Caco-2 (cell line): ENCODE measurements around the gene SLC30A3. TPM values are rescaled to one million over a fixed set of nuclear protein-coding genes. Genes with fewer than 3 reads are reported as not detected.
A peak's percentile ranks its signal among the peaks of the same experiment; 100 is the strongest.

Source experiments
- BruUV-seq: library from RNA; stranded (reverse); fragments of 400-500 nt; replicated peaks from 2 replicates; lab custom pipeline; 2021; lab: Mats Ljungman, UMichigan
- CTCF ChIA-PET: fragments of 300-600 bp; sonication (Branson Sonifier 250); formaldehyde crosslinking; loops from one replicate; lab custom pipeline; 2022; ENCODE audit warnings: antibody characterized with exemption; lab: Charles Lee
- POLR2A ChIA-PET: fragments of 300-600 bp; sonication (Branson Sonifier 250); formaldehyde crosslinking; loops from one replicate; lab custom pipeline; 2022; ENCODE audit warnings: antibody characterized with exemption; lab: Charles Lee
- DNase-seq, 2 experiments: peaks; one replicate each; pipeline versions ENCODE4 v3.0.0 to v3.0.0-alpha.2; 2020 to 2022
- H3K27me3 ChIP-seq: replicated peaks from 2 replicates; pipeline ENCODE4 v1.6.0; 2011; ENCODE audit warnings: low read length; ENCODE audit not compliant: control insufficient read depth, insufficient read depth
- H3K36me3 ChIP-seq: 2 replicates; pipeline ENCODE4 v1.5.1; 2011; ENCODE audit warnings: low read length; ENCODE audit not compliant: control insufficient read depth, insufficient read depth
- H3K4me1 ChIP-seq: fragments of 250-450 bp; sonication (Bioruptor Pico); 2 replicates; pipeline ENCODE4 v1.5.1; 2020; ENCODE audit warnings: mild to moderate bottlenecking
- H3K4me3 ChIP-seq: 2 replicates; pipeline ENCODE4 v1.5.1; 2011; ENCODE audit warnings: low read depth, mild to moderate bottlenecking, control low read depth, low read length
- H3K9me3 ChIP-seq: fragments of 250-450 bp; sonication (Bioruptor Pico); 2 replicates; pipeline ENCODE4 v1.5.1; 2020; ENCODE audit warnings: mild to moderate bottlenecking, moderate library complexity
- H3K27ac Mint-ChIP-seq: one replicate; pipeline ENCODE4 v1.8.0; 2022; ENCODE audit warnings: mixed read lengths; ENCODE audit not compliant: unreplicated experiment
- H3K27me3 Mint-ChIP-seq: one replicate; pipeline ENCODE4 v1.8.0; 2022; ENCODE audit warnings: mixed read lengths; ENCODE audit not compliant: insufficient read depth, unreplicated experiment
- H3K36me3 Mint-ChIP-seq: one replicate; pipeline ENCODE4 v1.8.0; 2022; ENCODE audit warnings: mild to moderate bottlenecking, mixed read lengths; ENCODE audit not compliant: insufficient read depth, unreplicated experiment
- H3K4me1 Mint-ChIP-seq: one replicate; pipeline ENCODE4 v1.8.0; 2022; ENCODE audit warnings: low read depth, mixed read lengths; ENCODE audit not compliant: unreplicated experiment
- H3K4me3 Mint-ChIP-seq: one replicate; pipeline ENCODE4 v1.8.0; 2022; ENCODE audit warnings: mild to moderate bottlenecking, moderate library complexity, mixed read lengths; ENCODE audit not compliant: unreplicated experiment
- H3K9me3 Mint-ChIP-seq: one replicate; pipeline ENCODE4 v1.8.0; 2022; ENCODE audit warnings: mixed read lengths; ENCODE audit not compliant: unreplicated experiment
- intact Hi-C: fragments of 100-400 bp; cut with micrococcal nuclease; formaldehyde crosslinking; loops from one replicate; pipeline ENCODE4 v1.10.0; 2022; ENCODE audit not compliant: unreplicated experiment
- total RNA-seq: library from RNA; stranded (reverse); gene quantifications from 2 replicates; pipeline ENCODE4 v1.2.3, GENCODE V29; 2022
- TF ChIP-seq, protein P1 (sequence below), 2 experiments: fragments of 200-600 bp in 1 of 2; IDR thresholded peaks; 1 replicate in 1 of 2; 2 replicates in 1 of 2; pipeline versions ENCODE4 v1.5.1 to v1.8.0; 2011 to 2022; ENCODE audit warnings: antibody characterized with exemption in 1 of 2, control low read depth in 1 of 2, inconsistent platforms in 1 of 2, low read depth in 1 of 2, low read length in 1 of 2, mild to moderate bottlenecking in 1 of 2, moderate library complexity in 1 of 2; ENCODE audit not compliant: insufficient read depth in 1 of 2, severe bottlenecking in 1 of 2, unreplicated experiment in 1 of 2

SLC30A3 gene
- total RNA-seq, 1 experiment from 2014 or later, result 4.3 TPM

DNA sequence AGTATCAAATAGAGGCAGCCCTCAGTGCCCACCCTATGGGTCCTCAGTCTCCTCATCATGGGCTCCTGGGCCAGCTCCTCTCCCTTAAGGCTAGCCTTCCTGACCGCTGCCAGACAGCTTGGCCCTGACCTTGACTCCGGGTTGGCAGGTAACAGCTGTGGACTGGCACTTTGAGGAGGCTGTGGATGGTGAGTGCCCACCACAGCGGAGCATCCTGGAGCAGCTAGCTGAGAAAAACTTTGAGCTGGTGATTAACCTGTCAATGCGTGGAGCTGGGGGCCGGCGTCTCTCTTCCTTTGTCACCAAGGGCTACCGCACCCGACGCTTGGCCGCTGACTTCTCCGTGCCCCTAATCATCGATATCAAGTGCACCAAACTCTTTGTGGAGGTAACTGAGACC, 26.7 kb downstream of the SLC30A3 start:
- H3K9me3 ChIP-seq, result no peaks in the 10 kb centered on the region
- peaks cover 19% of the 10 kb centered on the region for H3K36me3 ChIP-seq
- BruUV-seq, result no TSS peak
- no peaks in the 10 kb centered on the region for H3K9me3 Mint-ChIP-seq
- no peak overlapping the region for H3K4me3 ChIP-seq
- ChIA-PET POLR2A (no interaction called here), CTCF (interaction anchor here (0.6 kb wide), 1 partner anchor 468 kb away, joined by 4 read pairs; no protein-coding TSS in a partner anchor)
- H3K4me3 Mint-ChIP-seq, result no peak overlapping the region
- no peaks in the 10 kb centered on the region for H3K4me1 Mint-ChIP-seq
- TF ChIP-seq, protein P1, sequence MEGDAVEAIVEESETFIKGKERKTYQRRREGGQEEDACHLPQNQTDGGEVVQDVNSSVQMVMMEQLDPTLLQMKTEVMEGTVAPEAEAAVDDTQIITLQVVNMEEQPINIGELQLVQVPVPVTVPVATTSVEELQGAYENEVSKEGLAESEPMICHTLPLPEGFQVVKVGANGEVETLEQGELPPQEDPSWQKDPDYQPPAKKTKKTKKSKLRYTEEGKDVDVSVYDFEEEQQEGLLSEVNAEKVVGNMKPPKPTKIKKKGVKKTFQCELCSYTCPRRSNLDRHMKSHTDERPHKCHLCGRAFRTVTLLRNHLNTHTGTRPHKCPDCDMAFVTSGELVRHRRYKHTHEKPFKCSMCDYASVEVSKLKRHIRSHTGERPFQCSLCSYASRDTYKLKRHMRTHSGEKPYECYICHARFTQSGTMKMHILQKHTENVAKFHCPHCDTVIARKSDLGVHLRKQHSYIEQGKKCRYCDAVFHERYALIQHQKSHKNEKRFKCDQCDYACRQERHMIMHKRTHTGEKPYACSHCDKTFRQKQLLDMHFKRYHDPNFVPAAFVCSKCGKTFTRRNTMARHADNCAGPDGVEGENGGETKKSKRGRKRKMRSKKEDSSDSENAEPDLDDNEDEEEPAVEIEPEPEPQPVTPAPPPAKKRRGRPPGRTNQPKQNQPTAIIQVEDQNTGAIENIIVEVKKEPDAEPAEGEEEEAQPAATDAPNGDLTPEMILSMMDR (IDR thresholded peaks at IDR 0.05; ENCODE audit: insufficient read depth in 1 of 2, low read depth in 1 of 2, low read length in 1 of 2, severe bottlenecking in 1 of 2, unreplicated experiment in 1 of 2), result no peak
- DNase-seq, result no peak
- H3K27ac Mint-ChIP-seq, result no peak overlapping the region
- H3K36me3 Mint-ChIP-seq, result peaks cover 88% of the 10 kb centered on the region
- H3K4me1 ChIP-seq, result no peaks in the 10 kb centered on the region
- intact Hi-C loops, result no loop called here
- no peaks in the 10 kb centered on the region for H3K27me3 Mint-ChIP-seq
- H3K27me3 ChIP-seq, result no peaks in the 10 kb centered on the region

DNA sequence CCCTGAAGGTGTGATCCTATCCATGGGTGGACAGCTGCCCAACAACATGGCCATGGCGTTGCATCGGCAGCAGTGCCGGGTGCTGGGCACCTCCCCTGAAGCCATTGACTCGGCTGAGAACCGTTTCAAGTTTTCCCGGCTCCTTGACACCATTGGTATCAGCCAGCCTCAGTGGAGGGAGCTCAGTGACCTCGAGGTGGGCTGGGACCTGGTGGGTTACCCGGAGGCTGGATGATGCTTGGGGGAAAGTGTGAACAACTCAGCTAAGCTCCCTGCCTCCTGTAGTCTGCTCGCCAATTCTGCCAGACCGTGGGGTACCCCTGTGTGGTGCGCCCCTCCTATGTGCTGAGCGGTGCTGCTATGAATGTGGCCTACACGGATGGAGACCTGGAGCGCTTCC, 29.5 kb downstream of the SLC30A3 start:
- H3K4me1 Mint-ChIP-seq, result no peaks in the 10 kb centered on the region
- Histone ChIP-seq H3K36me3 (peaks cover 19% of the 10 kb centered on the region), H3K4me3 (no peak overlapping the region), H3K27me3 (no peaks in the 10 kb centered on the region), H3K9me3 (no peaks in the 10 kb centered on the region), H3K4me1 (no peaks in the 10 kb centered on the region)
- CTCF ChIA-PET, result no interaction called here
- H3K9me3 Mint-ChIP-seq, result no peaks in the 10 kb centered on the region
- TF ChIP-seq, protein P1 (IDR thresholded peaks at IDR 0.05; ENCODE audit: insufficient read depth in 1 of 2, low read depth in 1 of 2, low read length in 1 of 2, severe bottlenecking in 1 of 2, unreplicated experiment in 1 of 2), result no peak
- H3K27me3 Mint-ChIP-seq, result no peaks in the 10 kb centered on the region
- intact Hi-C loops, result no loop called here
- H3K4me3 Mint-ChIP-seq, result no peak overlapping the region
- no peak overlapping the region for H3K27ac Mint-ChIP-seq
- BruUV-seq, result TSS peak; percentile 31
- peaks cover 88% of the 10 kb centered on the region for H3K36me3 Mint-ChIP-seq
- no peak for DNase-seq
- POLR2A ChIA-PET, result no interaction called here

DNA sequence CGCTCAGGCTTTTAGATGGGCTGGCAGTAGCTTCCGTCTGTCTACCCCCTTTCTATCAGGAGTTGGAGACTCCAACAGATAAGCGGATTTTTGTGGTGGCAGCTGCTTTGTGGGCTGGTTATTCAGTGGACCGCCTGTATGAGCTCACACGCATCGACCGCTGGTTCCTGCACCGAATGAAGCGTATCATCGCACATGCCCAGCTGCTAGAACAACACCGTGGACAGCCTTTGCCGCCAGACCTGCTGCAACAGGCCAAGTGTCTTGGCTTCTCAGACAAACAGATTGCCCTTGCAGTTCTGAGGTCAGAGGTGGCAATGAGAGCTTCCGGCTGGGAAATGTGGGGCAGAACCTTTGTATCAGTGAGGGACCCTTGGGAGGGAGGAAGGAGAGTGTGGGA, 30.9 kb downstream of the SLC30A3 start:
- intact Hi-C loops, result no loop called here
- Histone ChIP-seq H3K4me3 (no peak overlapping the region), H3K27me3 (no peaks in the 10 kb centered on the region), H3K36me3 (peaks cover 17% of the 10 kb centered on the region), H3K9me3 (no peaks in the 10 kb centered on the region), H3K4me1 (no peaks in the 10 kb centered on the region)
- CTCF ChIA-PET, result interaction anchor here (0.6 kb wide), 1 partner anchor 141 kb away, joined by 3 read pairs; no protein-coding TSS in a partner anchor
- H3K4me3 Mint-ChIP-seq, result no peak overlapping the region
- TF ChIP-seq, protein P1 (IDR thresholded peaks at IDR 0.05; ENCODE audit: insufficient read depth in 1 of 2, low read depth in 1 of 2, low read length in 1 of 2, severe bottlenecking in 1 of 2, unreplicated experiment in 1 of 2), result no peak
- H3K9me3 Mint-ChIP-seq, result no peaks in the 10 kb centered on the region
- H3K27me3 Mint-ChIP-seq, result no peaks in the 10 kb centered on the region
- no peak for DNase-seq
- no peaks in the 10 kb centered on the region for H3K4me1 Mint-ChIP-seq
- POLR2A ChIA-PET, result no interaction called here
- H3K36me3 Mint-ChIP-seq, result peaks cover 91% of the 10 kb centered on the region
- BruUV-seq, result no TSS peak
- no peak overlapping the region for H3K27ac Mint-ChIP-seq
